Measurements from ENCODE around the gene PAM. TPM values are rescaled to one million over a fixed set of nuclear protein-coding genes. Genes with fewer than 3 reads are reported as not detected.

The PAM gene
- total RNA-seq, 1 donor from 2014 or later: 940 TPM

GRCh38 chr5:102801371-102801770 is 46.3 kb downstream of the PAM start:
- H3K4me3 ChIP-seq: no peak overlapping the region
- H3K36me3 ChIP-seq: no peaks in the 10 kb centered on the region
- intact Hi-C loops (cut with DNase I): loop anchor here (10.0 kb wide), 1 partner anchor 63 kb away; no protein-coding TSS in a partner anchor
- H3K27me3 ChIP-seq: no peaks in the 10 kb centered on the region
- no peaks in the 10 kb centered on the region for H3K9me3 ChIP-seq
- no peak for TF ChIP-seq CTCF (IDR thresholded peaks at IDR 0.05)
- H3K4me1 ChIP-seq: peaks cover 0 to 42% of the 10 kb centered on the region in 2 donors
- DNase-seq (ENCODE audit: low spot score in 2 of 2): no peak
- H3K27ac ChIP-seq: no peak overlapping the region

- TF ChIP-seq CTCF (IDR thresholded peaks at IDR 0.05): no peak
- no peak for DNase-seq (ENCODE audit: low spot score in 2 of 2)
- Histone ChIP-seq H3K27ac (no peak overlapping the region), H3K9me3 (no peaks in the 10 kb centered on the region), H3K4me3 (no peak overlapping the region), H3K4me1 (peaks cover under 1 to 37% of the 10 kb centered on the region in 2 donors), H3K36me3 (no peaks in the 10 kb centered on the region), H3K27me3 (no peaks in the 10 kb centered on the region)
- intact Hi-C loops (cut with DNase I): loop anchor here (10.0 kb wide), 1 partner anchor 62 kb away; no protein-coding TSS in a partner anchor
These were observed 47.8 kb downstream of the PAM start for GRCh38 chr5:102802708-102803458.

- Histone ChIP-seq H3K9me3 (no peaks in the 10 kb centered on the region), H3K36me3 (no peaks in the 10 kb centered on the region), H3K4me1 (peaks cover 6 to 22% of the 10 kb centered on the region in 2 donors), H3K27ac (peak overlapping the region; percentile 28 to 50), H3K27me3 (no peaks in the 10 kb centered on the region), H3K4me3 (no peak overlapping the region)
- DNase-seq (ENCODE audit: low spot score in 2 of 2): no peak
- intact Hi-C loops (cut with DNase I): loop anchor here (10.0 kb wide), 1 partner anchor 57 kb away; no protein-coding TSS in a partner anchor
- TF ChIP-seq CTCF (IDR thresholded peaks at IDR 0.05): no peak
These were observed 52.9 kb downstream of the PAM start for GRCh38 chr5:102807878-102808502.

- Histone ChIP-seq H3K4me1 (peaks cover 6 to 22% of the 10 kb centered on the region in 2 donors), H3K27ac (peak overlapping the region in 1 of 2 donors; percentile 9), H3K36me3 (no peaks in the 10 kb centered on the region), H3K9me3 (no peaks in the 10 kb centered on the region), H3K4me3 (peak overlapping the region in 1 of 2 donors; percentile 15), H3K27me3 (no peaks in the 10 kb centered on the region)
- no peak for TF ChIP-seq CTCF (IDR thresholded peaks at IDR 0.05)
- intact Hi-C loops (cut with DNase I): loop anchor here (10.0 kb wide), 1 partner anchor 56 kb away; no protein-coding TSS in a partner anchor
- peak in 1 of 2 donors; percentile 65 for DNase-seq (ENCODE audit: low spot score in 2 of 2)
These were observed 53.9 kb downstream of the PAM start for GRCh38 chr5:102809033-102809432.

GRCh38 chr5:102811972-102812371 is 56.9 kb downstream of the PAM start:
- H3K27ac ChIP-seq: no peak overlapping the region
- no peaks in the 10 kb centered on the region for H3K9me3 ChIP-seq
- no peak for DNase-seq (ENCODE audit: low spot score in 2 of 2)
- intact Hi-C loops (cut with DNase I): no loop called here
- no peak for TF ChIP-seq CTCF (IDR thresholded peaks at IDR 0.05)
- H3K36me3 ChIP-seq: no peaks in the 10 kb centered on the region
- H3K27me3 ChIP-seq: no peaks in the 10 kb centered on the region
- peaks cover 6 to 23% of the 10 kb centered on the region in 2 donors for H3K4me1 ChIP-seq
- no peak overlapping the region for H3K4me3 ChIP-seq

Data from ascending aorta (tissue), 2 donors.